Measurements from ENCODE around the gene ARL15.
A peak's percentile ranks its signal among the peaks of the same experiment; 100 is the strongest.
"Not testable (repeated sequence)": the region's sequence is repeated elsewhere in the genome, so short reads cannot be mapped to it uniquely, and the experiment has no call there.

Gene ARL15

GRCh38 chr5:54310433-54311175, at the start of gene ARL15:
TSS of gene ARL15 (minus strand) at chr5:54310573.
- peak; percentile 96 to 98 (median 97) for DNase-seq

GRCh38 chr5:54360089-54360488, 49.7 kb upstream of the ARL15 start:
- DNase-seq: no peak

- DNase-seq: no peak
Observed at GRCh38 chr5:54357408-54358058, 47.2 kb upstream of the ARL15 start.

- DNase-seq: not testable (repeated sequence)
Observed at GRCh38 chr5:54353933-54354564, 43.7 kb upstream of the ARL15 start.

GRCh38 chr5:54352580-54352979, 42.2 kb upstream of the ARL15 start:
- not testable (repeated sequence) for DNase-seq

GRCh38 chr5:54347221-54347865, 37.0 kb upstream of the ARL15 start:
- DNase-seq: no peak

DNA sequence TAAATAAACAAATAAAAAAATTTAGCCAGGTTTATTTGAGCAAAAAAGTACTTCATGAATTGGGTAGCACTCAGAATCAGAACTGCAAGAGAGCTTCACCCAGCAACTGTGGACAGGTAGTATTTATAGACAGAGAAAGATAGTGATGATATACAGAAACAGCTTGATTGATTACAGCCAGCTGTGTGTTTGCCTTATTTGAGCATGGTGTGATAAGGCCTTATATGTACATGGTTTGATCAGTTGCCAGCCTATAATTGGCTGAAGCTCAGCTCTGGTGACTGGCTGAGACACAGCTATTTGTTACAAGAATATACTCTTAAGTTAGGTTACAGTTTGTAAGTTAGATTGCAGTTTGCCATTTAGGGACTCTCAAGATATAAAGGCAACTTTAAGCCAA, 34.3 kb upstream of the ARL15 start:
- DNase-seq: no peak

DNA sequence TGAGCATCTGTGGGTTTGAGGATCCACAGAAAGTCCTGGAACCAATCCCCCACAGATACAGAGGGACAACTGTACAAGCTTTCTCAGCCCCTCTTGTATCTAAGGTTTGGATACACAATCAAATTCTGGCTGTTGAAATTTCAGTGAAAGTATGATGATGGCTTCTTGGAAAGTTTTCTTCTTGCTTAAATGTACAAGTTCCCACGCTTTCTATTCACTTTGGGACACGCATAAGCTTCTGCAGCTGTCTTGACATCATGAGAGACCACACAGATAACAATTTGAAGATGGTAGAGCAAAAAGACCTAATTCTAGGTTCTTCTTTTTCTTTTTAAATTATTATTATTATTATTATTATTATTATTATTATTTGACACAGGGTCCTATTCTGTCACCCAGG, 31.6 kb upstream of the ARL15 start:
- no peak for DNase-seq

DNA sequence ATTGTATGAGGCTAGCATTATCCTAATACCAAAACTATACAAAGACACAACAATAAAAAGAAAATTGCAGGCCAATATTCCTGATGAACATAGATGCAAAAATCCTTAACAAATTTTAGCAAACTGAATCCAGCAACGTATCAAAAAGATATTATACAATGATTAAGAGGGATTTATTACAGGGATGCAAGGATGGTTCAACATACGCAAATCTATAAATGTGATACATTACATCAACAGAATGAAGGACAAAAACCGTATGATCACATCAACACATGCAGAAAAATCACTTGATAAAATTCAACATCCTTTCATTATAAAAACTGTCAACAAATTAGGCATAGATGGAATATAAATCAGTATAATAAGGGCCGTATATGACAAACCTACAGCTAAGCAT, 27.1 kb upstream of the ARL15 start:
- no peak for DNase-seq

DNA sequence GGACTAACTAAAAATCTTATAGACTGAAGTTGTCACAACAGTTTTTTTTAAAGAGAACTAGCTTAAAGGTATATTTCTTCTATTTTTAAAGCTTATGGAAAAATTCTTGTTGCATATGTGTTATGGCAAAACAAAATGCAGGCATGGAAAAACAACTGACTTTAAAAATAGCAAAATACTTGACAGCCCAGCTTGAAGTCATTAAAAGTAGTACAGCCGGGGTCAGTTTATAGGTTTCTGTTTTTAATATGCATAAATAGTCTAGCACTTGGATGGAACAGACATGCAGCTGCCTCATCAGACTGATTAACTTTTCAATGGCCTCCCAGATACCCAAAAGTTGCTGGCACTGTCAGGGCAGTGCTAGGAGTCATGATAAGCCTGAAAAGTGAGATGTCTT, 22.3 kb upstream of the ARL15 start:
- no peak for DNase-seq

DNA sequence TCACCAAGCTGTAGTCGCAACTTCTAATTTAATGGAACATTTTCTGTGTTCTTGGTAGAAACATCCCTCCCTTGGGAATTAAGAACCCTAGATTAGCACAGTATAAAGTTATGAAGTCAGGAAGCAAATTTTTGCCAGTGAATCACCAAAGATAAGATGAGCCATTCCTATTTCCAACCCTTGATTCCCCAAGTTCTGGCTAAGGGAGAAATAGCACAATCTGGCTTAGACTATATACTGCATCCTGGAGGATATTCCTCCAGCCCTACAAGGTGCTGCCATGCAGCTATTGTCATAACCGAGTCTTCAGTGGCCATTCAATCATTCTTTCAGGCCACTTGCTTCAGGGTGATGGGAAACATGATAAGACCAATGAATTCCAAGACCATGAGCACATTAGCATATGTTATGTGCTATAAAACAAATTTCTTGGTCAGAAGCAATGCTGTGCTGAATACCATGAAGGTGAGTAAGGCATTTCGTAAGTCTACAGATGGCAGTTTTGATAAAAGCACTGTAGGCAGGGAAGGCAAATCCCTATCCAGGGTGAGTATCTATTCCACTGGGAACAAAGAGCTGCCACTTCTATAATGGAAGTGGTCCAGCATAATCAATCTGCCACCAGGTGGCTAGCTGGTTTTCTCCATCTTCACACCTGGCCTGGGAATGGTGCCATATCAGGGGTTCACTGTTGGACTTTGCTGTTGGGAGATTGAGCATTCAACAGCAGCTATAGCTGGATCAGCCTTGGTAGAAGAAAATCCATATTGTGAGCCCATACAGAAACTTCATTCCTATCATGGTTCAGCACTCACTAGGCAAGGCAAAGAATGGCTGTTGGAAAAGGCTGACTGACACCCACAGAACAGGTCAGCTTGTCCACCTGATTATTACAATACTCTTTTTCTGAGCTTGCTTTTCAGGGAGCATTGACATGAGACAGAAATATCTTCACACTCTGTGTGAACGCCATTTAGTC, 19.6 kb upstream of the ARL15 start:
- no peak for DNase-seq

- DNase-seq: no peak
Observed at GRCh38 chr5:54326662-54327270, 16.4 kb upstream of the ARL15 start.

GRCh38 chr5:54325610-54326311, 15.4 kb upstream of the ARL15 start:
- DNase-seq: no peak

GRCh38 chr5:54325272-54325609, 14.9 kb upstream of the ARL15 start:
- no peak for DNase-seq

GRCh38 chr5:54324651-54325271, 14.4 kb upstream of the ARL15 start:
- DNase-seq: no peak

DNA sequence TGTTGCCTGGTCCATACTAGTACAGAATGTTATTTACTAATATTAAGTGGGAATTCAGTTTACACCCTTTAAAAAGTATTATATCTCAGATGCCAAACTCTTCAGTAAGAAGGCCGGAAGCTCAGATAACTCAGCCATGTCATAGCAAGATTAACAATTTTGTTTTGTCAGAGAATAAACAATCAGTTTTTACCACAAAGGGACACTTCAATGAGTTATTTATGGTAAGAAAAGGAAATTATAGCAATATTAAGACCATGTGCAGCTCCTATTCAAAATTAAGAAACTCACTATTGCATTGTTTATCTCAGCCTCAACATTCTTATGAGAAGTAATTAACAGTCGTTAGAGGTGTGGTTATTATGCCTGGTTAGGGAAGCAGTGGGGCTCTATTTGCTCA, 13.1 kb upstream of the ARL15 start:
- DNase-seq: no peak

- no peak for DNase-seq
Observed at GRCh38 chr5:54320256-54320655, 9.9 kb upstream of the ARL15 start.

- no peak for DNase-seq
Observed at GRCh38 chr5:54317511-54318260, 7.3 kb upstream of the ARL15 start.

- DNase-seq: no peak
Observed at GRCh38 chr5:54315736-54316528, 5.6 kb upstream of the ARL15 start.
